ENCODE measurements around the gene LYRM4.

DNA sequence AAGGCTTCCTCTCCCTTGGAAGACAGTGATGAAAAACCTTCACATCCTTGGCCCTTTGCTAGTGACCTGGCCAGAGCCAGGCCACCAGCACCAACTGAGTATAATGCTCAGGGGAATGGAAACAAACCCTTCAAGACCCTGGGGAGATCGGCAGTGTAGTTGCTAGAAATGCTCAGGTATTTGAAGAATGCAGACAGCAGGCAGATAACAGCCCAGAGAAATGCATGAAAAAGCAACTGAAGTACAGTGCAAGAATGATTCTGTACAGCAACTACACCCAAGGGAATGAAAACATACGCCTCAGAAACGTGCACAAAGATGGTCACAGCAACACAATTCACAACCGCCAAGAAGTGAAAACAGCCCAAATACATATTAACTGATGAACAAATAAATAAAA is 134.5 kb downstream of the LYRM4 start:
- TF ChIP-seq, protein P1, sequence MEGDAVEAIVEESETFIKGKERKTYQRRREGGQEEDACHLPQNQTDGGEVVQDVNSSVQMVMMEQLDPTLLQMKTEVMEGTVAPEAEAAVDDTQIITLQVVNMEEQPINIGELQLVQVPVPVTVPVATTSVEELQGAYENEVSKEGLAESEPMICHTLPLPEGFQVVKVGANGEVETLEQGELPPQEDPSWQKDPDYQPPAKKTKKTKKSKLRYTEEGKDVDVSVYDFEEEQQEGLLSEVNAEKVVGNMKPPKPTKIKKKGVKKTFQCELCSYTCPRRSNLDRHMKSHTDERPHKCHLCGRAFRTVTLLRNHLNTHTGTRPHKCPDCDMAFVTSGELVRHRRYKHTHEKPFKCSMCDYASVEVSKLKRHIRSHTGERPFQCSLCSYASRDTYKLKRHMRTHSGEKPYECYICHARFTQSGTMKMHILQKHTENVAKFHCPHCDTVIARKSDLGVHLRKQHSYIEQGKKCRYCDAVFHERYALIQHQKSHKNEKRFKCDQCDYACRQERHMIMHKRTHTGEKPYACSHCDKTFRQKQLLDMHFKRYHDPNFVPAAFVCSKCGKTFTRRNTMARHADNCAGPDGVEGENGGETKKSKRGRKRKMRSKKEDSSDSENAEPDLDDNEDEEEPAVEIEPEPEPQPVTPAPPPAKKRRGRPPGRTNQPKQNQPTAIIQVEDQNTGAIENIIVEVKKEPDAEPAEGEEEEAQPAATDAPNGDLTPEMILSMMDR (IDR thresholded peaks at IDR 0.05): no peak
- TF ChIP-seq EZH2 (IDR thresholded peaks at IDR 0.05; ENCODE audit: borderline replicate concordance, insufficient read depth, low read depth, low read length, poor library complexity, severe bottlenecking): no peak
